Astrocyte (in vitro differentiated cells and primary cell): ENCODE data around the gene OVCH2.
A peak's percentile ranks its signal among the peaks of the same experiment; 100 is the strongest.

Experiments
- CTCF ChIP-seq: IDR thresholded peaks from 2 replicates; pipeline ENCODE4 v1.5.1; 2011; ENCODE audit warnings: low read depth, mild to moderate bottlenecking, inconsistent platforms, low read length, moderate library complexity; ENCODE audit not compliant: insufficient read depth
- EZH2 ChIP-seq: IDR thresholded peaks from 2 replicates; pipeline ENCODE4 v1.6.1; 2012; ENCODE audit warnings: mild to moderate bottlenecking, low read length, inconsistent platforms; ENCODE audit not compliant: insufficient read depth

DNA sequence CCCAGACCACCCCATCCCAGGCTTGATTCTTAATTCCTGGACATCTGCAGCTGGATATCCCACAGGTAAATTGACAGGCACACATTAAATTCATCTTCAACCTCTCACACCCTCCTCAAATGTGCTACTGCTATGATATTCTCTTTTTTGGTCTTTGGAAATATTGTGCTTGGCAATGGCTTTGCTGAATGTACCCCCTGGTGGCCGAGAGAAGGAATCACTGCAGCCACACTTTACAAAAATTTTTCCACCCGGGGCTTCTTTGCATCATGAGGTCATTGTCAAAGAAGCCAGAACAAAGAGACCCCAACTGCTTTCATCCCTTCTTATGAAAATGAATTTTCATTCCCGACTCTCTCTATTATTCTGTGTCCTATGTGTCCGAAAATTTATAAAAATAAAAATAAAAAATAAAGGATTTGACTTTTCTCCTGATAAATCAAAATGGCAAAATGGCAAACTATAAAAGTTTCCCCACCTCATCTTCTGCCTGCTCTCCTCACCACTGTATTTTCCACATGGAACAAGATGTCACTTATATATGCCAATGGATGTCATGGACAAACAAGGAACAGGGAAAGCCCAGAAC, 17.9 kb downstream of the OVCH2 start:
- TF ChIP-seq EZH2, result no peak
- peak; percentile 76 for TF ChIP-seq CTCF
